ENCODE data around the gene MAGOH.

DNA sequence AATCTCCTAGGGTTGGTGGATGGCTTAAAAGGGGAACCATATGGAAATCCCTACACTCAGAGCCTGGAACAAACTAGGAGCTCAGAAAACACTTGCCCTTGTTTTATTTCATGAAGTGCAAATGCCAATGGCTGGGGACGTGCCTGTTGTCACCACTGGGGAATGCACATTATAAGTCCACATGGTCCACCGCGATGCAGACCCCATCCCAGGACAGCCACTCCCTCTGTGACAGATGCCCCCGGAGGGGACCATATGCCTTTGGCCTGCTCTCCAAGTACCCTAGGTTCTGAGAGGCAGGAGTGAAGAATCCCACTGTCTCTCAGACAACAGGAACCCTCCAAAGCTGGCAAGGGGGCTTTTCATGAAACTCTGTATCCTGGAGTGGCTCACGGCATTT, 47.2 kb upstream of the MAGOH start:
- no peak for TF ChIP-seq POLR2A (IDR thresholded peaks at IDR 0.05; ENCODE audit: extremely low read depth, insufficient read length)
- TF ChIP-seq, protein P1, sequence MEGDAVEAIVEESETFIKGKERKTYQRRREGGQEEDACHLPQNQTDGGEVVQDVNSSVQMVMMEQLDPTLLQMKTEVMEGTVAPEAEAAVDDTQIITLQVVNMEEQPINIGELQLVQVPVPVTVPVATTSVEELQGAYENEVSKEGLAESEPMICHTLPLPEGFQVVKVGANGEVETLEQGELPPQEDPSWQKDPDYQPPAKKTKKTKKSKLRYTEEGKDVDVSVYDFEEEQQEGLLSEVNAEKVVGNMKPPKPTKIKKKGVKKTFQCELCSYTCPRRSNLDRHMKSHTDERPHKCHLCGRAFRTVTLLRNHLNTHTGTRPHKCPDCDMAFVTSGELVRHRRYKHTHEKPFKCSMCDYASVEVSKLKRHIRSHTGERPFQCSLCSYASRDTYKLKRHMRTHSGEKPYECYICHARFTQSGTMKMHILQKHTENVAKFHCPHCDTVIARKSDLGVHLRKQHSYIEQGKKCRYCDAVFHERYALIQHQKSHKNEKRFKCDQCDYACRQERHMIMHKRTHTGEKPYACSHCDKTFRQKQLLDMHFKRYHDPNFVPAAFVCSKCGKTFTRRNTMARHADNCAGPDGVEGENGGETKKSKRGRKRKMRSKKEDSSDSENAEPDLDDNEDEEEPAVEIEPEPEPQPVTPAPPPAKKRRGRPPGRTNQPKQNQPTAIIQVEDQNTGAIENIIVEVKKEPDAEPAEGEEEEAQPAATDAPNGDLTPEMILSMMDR (IDR thresholded peaks at IDR 0.05; ENCODE audit: low read depth, low read length), result no peak
- TF ChIP-seq, protein P2, sequence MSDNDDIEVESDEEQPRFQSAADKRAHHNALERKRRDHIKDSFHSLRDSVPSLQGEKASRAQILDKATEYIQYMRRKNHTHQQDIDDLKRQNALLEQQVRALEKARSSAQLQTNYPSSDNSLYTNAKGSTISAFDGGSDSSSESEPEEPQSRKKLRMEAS (IDR thresholded peaks at IDR 0.05; ENCODE audit: low read depth, low read length), result no peak
